DMS114 treated with DMSO at 0.1 percent for 48 hours (cell line): ENCODE results near the gene CTNNAL1.

Experiments
- DNase-seq: peaks from one replicate; lab custom pipeline; 2025; ENCODE audit not compliant: unreplicated experiment; lab: John Stamatoyannopoulos, UW

The CTNNAL1 gene

DNA sequence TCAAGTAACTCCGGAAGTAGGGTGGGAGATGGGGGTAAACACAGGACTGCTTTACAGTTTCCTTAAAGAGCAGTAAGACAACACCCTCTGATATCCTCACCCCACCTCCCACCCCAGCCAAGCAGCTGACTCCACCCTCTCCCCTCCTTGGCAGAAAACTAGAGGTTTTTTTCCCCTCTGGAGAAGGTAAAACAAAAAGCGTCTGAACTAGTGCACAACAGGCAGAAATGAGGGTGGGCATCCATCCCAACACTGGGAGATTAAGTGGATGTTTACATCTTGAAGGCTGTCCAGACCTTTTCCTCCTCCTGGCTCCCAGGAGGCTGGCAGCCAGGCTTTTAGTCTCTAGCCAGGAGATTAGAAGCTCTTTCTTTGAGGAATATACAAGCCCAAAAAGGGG is 13.9 kb upstream of the CTNNAL1 start:
- no peak for DNase-seq

DNA sequence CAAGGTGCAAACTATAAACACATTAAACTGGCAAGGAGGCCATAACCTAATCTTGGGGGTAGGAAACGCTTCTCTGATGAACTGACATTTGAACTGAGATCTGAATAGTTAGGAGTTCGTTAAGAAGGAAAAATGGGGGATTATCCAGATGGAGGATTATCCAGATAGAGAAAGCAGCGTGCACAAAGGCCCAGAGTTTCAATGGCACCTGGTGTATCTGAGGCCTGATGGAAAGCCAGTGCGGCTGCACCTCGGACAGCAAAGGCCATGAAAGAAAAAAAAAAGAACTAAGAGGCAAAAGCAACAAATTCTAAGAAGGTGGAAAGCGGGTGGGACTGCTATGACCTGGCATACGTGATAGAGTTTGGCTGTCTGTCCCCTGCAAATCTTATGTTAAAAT is 13.0 kb upstream of the CTNNAL1 start:
- DNase-seq: no peak

DNA sequence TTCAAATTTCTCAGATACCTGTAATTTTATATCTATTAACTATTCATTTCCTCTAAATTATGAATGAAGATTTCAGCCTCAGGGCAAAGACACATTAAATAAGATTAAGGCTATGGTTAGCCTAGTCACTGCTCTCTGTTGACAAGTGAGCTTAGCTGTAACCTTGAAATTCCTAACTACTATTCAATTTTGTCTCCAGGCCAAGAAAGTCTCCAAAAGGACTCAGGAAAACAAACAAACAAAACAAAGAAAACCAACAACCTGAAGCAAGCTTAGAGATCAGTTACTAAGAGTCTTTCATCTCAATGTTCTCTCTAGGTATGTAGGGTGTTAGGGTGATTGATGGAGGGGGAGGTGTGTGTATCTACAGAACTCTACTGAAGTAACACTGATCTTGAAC is 9.6 kb upstream of the CTNNAL1 start:
- DNase-seq: no peak

DNA sequence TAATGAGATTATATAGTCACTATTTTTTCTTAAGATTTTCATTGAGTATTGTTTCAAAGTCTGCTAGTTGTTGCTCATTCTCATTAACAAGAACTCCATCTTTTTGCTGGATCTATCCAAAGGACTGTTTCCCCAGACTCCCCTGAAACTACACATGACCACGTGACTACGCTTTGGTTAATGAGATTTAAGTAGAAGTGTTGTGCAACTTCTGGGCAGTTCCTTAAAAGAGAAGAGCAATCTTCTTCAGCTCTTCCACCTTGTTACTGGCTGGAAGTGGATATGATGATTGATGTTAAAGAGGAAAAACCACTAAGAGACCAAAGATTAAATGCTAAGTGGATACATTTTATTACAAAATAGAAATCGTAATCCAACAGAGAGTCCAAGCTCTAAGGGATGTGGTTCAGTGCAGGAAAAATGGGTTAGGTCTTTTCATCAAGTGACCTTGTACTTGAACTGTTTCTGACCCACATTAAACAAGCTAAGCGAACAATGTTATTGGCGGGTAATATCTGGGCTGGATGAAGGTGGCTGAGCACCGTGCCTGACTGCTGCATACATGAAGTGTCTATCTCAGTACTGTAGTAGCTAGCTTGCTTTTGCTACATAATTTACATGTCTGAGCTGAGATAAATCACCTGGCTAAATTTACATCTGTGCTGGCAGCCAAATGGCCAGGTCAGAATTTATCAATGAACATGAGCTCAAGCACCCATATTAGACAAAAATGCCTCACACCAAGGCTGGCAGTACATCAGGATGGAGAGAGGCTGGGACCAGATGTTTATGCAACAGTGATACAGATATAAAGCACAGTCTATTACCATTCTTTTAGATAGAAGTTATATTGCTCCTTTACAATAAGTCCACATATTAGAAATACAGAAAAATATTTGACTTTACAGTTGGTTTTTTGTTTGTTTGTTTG is 7.5 kb upstream of the CTNNAL1 start:
- no peak for DNase-seq

DNA sequence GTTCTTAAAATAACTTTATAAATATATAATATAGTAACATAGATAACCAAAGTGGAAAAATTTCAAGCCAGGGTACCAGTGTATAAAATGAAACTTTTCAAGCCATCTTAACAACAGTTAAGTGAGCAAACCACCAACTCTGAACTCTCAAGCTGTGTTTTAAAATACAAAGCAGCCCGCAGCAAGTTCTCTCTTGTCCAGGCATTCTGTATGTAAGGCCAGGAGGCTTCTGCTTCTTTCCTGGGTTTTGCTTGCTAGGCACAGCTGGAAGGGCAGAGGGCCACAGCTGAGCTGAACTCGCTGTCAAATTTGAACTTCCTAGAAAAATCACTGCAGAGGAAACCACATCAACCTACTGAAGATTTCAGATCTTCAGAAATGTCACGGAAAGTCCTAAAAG is 6.8 kb upstream of the CTNNAL1 start:
- no peak for DNase-seq

DNA sequence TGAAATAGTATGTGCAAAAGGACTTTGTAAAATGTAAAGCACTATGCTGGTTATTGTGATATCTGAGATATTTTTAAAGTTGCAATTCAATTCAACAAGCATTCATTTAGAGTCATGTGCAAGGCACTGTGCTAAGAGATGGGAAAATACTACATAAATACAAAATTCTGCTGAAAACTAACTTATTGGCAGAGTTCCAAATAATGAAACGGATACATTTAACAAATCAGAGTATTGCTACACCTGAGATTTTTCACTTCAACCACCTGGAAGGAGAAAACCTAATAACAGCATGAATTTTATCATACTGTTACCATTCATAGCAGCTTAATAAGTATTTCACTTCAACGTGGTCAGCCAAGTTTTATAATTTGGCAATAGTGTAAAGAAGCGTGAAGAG is 6.1 kb upstream of the CTNNAL1 start:
- DNase-seq: no peak

DNA sequence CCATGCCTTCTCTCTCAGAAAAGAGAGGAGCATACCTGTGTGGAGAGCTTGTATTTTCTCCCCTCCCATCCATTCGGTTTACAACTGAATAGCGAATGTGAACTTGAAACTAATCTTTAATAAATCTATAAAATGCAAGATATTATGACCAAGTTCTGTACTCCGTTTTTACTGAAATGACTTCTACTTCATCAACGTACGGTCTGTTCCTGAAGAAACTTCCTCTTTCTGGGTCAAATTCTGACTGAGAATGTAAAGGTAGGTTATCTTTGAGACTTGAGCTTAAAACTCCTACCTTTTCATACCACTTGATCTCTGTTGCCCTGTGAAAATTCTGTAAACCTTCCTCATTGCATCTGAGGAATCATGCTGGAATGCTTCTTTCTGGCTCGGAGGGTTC is 4.2 kb upstream of the CTNNAL1 start:
- no peak for DNase-seq

DNA sequence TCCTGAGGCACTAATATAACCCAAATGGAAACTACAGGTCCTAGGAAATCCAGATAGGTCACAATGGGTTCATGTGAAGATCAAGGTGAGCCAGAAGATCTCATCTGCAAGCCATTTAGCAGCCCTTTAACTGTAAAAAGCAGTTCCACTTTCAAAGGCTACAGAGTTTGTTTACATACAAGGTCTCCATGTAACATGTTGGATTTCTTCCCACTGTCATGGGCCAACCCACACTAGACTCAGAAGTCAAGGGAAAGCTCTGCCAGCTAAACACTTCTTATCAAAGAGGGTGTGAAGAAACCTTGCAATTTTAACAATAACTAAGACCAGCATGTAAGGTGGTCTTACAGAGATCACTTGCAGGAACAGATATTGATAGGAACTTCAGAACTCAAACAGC is 3.8 kb upstream of the CTNNAL1 start:
- DNase-seq: no peak

DNA sequence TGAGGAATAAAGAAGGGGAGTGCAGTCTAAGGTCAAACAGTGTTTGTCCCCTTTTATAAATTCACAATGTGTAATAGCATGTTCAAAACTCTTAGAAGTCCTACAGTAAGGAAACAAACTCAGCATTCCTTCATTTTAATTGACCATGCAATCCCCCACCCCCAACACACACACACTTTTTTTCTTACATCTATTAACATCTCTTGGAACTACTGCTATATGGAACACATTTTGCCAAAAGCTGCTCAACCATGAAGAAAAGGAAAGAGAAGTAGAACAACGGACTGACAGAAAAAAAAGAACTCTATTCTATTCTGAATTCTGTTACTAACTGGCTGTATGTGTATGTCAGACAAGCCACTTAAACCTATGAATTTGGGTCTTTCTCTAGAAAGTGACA is 2.8 kb upstream of the CTNNAL1 start:
- no peak for DNase-seq

DNA sequence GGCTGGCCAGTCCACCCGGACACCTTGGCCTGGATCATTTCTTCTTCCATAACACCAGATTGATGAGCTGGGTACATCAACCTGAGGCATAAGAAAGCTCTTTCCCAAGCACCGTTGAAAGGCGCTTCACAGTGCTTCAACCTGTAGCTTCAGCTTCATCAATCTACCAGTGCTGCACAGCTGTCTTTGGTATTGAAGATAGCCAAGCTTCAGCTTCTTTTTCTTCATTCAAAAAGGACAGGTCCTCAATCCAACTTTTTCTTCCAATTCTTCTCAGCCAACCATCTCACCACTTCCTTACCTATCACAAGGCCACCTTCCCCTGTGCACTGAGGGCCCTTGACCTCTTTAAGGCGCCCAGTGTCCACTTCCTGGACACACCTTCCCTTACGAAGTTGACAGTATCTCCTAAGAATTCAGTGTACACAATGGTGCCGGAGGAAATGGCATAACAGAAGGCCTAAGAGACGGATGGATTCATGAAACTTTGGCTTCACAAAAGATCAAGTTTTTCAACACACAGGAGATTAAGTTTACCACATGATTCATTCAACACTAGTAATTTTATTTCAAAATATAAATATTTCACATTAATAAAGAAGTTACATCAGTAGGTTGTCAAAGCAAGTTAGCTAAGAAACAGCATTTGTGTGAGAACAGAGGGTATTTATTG is 1.4 kb upstream of the CTNNAL1 start:
- DNase-seq: no peak

DNA sequence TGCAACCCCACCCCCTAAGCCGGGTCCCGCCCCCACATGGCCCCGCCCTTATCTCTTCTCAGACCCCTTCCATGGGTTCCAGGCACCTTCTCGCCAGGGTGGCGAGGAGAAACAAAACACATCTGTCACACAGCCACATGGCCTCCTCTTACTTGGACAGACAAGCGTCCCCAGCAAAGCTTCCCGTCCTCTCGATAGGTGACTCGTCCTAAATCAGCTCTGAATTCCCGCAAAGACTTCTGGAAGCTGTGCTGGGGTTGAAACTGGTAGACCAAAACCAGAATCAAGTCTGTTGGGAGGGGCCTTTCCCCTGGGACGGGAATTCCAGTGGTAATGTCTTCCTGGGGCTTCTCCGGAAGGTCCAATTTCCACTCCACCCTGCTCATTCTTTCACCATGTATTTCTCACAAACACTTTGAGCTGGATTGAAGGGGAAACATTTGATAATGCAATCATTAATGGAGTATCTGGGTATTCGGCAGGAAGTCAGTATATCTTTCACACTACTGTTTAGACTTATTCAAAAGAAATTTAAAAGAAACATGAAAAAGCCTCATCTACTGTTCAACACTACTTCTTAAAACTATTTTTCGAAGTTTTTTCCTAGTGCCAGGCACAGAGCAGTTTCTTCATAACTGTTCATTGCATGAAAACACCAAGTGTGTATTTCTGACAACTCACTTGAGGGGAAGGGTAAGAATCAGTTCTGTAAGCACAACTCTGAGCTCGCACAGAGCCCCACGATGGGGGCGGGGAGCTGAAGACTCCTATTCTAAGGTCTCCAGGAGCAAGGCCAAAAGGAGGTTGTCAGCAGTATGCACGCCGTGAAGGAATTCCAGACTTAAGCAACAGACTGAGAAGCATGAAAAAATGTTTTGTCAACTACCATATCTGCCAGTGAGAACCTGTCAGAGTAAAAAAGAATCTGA is 644 bp upstream of the CTNNAL1 start:
- DNase-seq: no peak

DNA sequence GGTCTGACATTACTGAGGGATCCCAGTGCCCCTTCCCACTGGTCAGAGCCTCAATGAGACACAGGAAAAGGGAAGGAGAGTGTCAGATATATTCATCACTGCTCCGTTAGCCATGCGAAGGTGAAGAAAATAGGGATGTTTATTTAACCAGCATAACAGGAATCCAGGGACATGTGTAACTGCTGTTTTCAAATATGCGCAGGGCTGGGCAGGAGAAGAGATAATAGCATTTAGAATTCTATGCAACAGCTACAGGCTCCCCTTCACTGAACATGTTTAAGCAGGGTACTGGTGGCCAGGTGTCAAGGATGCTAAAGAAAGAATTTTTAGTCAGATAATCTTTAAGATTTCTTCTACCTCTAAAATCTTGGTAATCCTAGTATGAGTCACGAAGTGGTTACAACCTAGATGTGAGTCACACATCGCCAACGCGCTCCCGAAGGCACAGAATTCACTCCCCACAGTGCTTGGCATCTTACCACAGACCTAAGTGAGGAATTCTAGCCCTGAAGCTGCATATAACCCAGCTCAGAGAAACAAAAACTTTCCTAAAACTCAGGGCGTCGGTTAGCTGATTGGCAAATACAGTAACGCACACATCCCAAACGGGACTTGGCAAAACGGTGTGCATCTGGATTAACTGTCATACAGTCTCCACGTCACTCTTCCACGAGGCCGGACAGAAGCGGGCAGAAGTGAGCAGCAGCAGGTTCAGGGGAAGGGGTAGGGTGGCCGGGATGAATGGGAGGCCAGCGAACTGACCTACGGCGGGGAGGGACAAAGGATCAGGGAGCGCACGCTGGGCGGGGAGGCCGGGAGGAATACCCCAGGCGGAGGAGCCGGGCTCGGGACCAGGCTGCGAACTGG is 1.1 kb downstream of the CTNNAL1 start:
- no peak for DNase-seq

DNA sequence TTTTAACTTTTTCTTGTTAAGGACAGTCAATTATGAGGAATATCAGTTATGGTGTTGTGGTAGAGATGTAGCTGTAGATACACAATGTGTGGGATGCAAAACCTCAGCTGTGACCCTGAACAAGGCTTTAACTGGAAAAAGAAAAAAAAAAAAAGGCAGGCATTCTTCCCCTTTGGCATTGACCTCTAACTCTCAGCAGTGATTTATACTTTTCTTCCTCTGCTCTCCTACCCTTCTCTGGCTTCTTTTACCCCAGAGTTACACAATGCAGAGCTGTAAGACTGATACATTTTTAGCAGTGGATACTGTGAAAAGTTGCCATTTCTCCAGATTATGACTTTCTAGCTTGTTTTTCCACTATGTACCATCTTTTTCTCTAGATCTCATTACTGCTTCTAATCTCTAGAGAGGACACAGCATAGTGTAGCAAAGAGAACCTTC is 2.0 kb downstream of the CTNNAL1 start:
- DNase-seq: no peak

DNA sequence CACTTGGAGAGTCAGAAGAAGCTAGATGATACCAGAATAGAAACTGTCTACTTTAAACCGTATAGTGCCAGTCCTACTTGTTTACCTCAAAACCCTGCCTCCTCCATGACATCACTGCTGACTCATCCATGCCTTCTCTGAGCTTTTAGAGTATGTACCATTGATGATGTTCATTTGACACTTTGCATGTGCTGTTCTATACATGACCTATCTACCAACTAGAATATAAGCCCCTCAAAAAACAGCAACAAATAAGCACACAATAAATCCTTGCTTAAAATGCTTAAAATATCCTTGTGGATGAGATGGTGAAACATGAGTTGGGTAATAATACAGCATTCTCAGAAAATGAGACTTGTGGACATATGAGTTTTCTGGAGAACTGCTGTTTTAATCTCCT is 2.6 kb downstream of the CTNNAL1 start:
- no peak for DNase-seq

DNA sequence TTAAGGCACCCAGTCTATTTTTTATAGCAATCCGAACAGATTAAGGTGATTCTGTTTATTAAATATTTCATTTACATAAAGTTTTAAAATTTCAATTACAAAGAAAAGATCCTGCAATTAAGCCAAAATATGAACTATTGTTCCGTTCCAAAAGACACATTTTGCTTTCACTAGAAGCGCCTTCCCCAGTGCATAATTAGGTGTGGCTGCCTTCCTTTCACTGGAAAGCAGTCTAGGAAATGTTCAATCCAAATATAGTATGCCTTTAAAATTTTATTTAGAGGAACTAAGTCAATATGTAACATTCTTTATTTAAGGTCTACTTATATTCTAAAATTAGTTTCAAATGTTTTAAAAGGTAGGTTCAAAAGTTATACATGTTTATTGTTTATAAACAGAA is 7.6 kb downstream of the CTNNAL1 start:
- no peak for DNase-seq

DNA sequence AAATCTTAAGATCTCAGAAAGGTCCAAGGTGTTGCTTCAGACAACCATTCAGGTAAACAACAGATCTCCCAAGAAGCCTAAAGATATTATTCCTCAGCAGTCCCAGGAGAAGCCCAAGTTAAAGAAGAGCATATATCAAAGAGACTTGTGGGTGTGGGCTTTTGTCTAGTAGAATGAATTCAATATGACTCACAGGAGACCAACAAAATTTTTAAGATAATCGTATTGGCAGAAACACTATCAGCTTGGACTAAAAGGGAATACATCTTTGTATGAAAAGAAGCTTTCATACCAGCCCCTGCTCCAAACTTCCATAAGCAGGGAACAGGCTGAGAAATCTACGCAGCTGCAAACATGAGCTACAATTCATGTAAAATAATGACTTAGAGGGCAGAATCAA is 10.2 kb downstream of the CTNNAL1 start:
- DNase-seq: no peak

DNA sequence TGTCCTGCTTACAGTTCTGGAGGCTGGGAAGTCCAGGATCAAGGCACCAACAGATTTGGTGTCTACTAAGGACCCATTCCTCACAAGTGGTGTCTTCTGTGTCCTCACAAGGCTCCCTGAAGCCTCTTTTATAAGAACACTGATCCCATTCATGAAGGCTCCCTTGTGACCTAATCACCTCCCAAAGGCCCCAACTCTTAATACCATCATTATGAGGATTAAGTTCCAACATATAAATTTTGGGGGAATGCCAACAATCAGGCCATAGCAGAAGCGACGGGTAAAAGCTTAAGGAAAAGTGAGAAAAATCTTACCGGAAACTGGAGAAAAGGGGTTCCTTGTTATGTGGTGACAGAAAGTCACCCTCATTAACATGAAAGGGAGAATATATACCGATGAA is 11.2 kb downstream of the CTNNAL1 start:
- no peak for DNase-seq

DNA sequence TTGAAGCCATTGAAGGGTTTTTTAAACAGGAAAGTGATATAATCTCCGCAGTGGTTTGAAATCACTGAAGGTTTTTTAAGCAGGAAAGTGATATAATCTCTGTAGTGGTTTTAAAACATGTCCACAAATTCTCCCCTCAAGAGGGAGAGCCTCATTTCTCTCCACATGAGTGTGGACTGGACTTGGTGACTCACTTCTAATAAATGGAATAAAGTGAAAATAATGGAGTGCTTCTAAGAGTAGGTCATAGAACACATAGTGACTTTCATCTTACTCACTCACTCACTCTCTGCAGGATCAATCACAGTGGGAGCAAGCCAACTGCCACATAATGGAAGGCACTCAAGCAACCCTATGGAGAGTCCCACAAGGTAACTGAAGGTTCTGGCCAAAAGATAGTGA is 12.0 kb downstream of the CTNNAL1 start:
- DNase-seq: no peak

DNA sequence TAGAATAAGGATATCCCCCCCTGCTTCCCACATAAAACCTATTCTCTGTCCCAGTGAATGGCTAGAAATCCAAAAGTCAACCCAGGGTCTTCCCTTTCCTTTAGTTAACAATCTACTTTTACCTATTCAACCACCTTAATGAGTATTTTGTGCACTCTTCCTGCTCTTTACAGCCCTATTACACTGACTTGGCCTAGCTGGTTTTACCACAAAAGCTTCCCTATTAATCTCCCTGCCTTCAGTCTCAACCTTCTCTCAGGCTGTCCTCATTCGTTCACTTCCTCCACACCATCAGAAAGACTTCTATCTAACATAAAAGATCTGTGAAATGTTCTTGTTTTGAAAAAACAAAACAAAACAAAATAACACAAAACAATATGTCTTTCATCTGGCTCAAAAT is 16.2 kb downstream of the CTNNAL1 start:
- no peak for DNase-seq

DNA sequence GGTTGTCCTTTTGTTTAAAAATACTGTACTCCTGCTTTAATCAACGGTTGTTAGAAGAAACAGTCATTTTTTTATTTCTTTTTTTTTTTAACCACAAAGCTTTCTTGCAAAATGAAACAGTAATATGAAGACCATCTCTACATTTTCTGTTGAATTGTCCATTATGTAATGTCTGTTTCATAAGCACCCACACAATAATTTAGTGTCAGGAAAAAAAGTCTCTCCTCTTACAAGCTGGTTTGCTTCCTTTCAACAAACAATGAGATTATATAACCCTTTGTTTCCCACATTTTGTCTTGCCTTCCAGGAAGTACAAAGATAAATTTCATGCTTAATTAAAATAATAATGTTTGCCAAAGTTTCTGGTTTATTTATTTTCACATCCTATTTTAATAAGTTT is 16.7 kb downstream of the CTNNAL1 start:
- DNase-seq: no peak

DNA sequence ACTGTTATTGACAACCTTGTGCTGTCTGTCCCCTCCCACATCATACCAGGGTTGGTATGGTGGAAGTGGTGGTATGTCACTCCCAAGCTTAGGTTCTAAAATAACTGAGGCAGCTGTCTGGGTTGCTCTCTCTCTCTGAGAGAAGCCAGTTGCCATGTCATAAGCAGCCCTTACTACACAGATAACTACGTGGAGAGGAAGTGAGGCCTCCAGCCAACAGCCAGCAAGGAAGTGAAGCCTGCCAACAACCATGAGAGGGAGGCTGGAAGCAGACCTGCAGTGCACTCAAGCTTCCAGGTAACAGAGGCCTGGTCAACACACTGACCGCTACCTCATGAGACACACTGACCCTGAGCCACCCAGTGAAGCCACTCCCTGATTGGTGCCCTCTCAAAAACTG is 18.6 kb downstream of the CTNNAL1 start:
- DNase-seq: no peak
